Heart left ventricle (tissue), 16 donors: ENCODE data around the gene RUFY4. TPM values are rescaled to one million over a fixed set of nuclear protein-coding genes. Genes with fewer than 3 reads are reported as not detected.

Source experiments
- ATAC-seq, 4 donors: fragments of 200-7000 bp; cut with Tn5 transposase; one replicate each; pipeline ENCODE4 v1.9.1; 2020 to 2022; ENCODE audit warnings: moderate library complexity in 4 of 4, mild to moderate bottlenecking in 3 of 4, moderate number of reproducible peaks in 1 of 4
- DNase-seq, 5 donors: peaks; one replicate each; pipeline ENCODE4 v3.0.0-alpha.2; 2020
- H3K27ac ChIP-seq, 12 donors: fragments of 200-600 bp; sonication (generic) in 4 of 12; one replicate each; pipeline versions ENCODE4 v1.5.0 to v1.8.0; 2016 to 2022; ENCODE audit warnings: mild to moderate bottlenecking in 2 of 12
- H3K27me3 ChIP-seq, 9 donors: fragments of 200-600 bp; sonication (generic) in 2 of 9; one replicate each; pipeline versions ENCODE4 v1.5.1 to v1.8.0; 2016 to 2022; ENCODE audit warnings: mild to moderate bottlenecking in 3 of 9
- H3K36me3 ChIP-seq, 9 donors: fragments of 200-600 bp; sonication (generic) in 2 of 9; one replicate each; pipeline versions ENCODE4 v1.5.0 to v1.8.0; 2018 to 2022; ENCODE audit warnings: mild to moderate bottlenecking in 2 of 9
- H3K4me1 ChIP-seq, 12 donors: fragments of 200-600 bp; sonication (generic) in 4 of 12; one replicate each; pipeline versions ENCODE4 v1.5.0 to v1.8.0; 2016 to 2022; ENCODE audit warnings: mild to moderate bottlenecking in 3 of 12
- H3K4me3 ChIP-seq, 12 donors: fragments of 200-600 bp; sonication (generic) in 4 of 12; one replicate each; pipeline versions ENCODE4 v1.5.0 to v1.8.0; 2017 to 2022; ENCODE audit warnings: mild to moderate bottlenecking in 9 of 12, moderate library complexity in 4 of 12
- H3K9me3 ChIP-seq, 12 donors: fragments of 200-600 bp; sonication (generic) in 4 of 12; one replicate each; pipeline versions ENCODE4 v1.5.0 to v1.8.0; 2016 to 2022; ENCODE audit warnings: mild to moderate bottlenecking in 1 of 12
- POLR2A ChIP-seq, 2 donors: fragments of 450-650 bp; IDR thresholded peaks; one replicate each; pipeline ENCODE4 v1.6.1; 2017; ENCODE audit warnings: antibody characterized with exemption in 2 of 2, mild to moderate bottlenecking in 2 of 2, moderate library complexity in 2 of 2
- WGBS, 4 donors: extraction: QIAGEN DNeasy Blood & Tissue Kit in 2 of 4; methylation state at CpG; one replicate each; pipeline versions ENCODE4 v1.1.5 to v1.1.7; 2013 to 2018; 5-methylcytosine and 5-hydroxymethylcytosine counted together
- intact Hi-C, 10 donors: fragments of 100-400 bp; cut with DNase I; formaldehyde crosslinking; loops; one replicate each; pipeline versions ENCODE4 v1.11.1 to v1.14.2; 2022
- polyA plus RNA-seq, 2 donors: library from polyadenylated mRNA; stranded (reverse); fragments of 200-250 nt; gene quantifications; one replicate each; pipeline ENCODE4 v1.2.3, GENCODE V29; 2013
- total RNA-seq, 9 donors: library from RNA; depleted of rRNA in 2 of 9; stranded (reverse); fragments of >200 nt in 2 of 9; fragmentation: NEBNext Ultra II Directional in 3 of 9; extraction: Animal tissue kit (Norgen Biotek cat#: 25700) in 3 of 9; gene quantifications; one replicate each; pipeline versions ENCODE4 v1.1.0 to v1.2.4, GENCODE V29; 2016 to 2023
- TF ChIP-seq, protein P1 (sequence below), 12 donors: fragments of 200-600 bp; sonication (generic) in 4 of 12; IDR thresholded peaks; one replicate each; pipeline versions ENCODE4 v1.5.0 to v1.8.0; 2018 to 2022; ENCODE audit warnings: antibody characterized with exemption in 12 of 12, mild to moderate bottlenecking in 5 of 12
- donor health status: ischemic (EF 13 %, LVEDD 7.1; RV severe dilation, severe dysfunction).
- donor health status: healthy with polysubstance abuse.
- donor health status: DM: no; HTN: yes; CAD: no.
- donor health status: DM: no; HTN: no; CAD: no.
- donor health status: ischemic (EF 25% LVEDD 6.9; RV normal size, moderate dysfunction).
- donor health status: ischemic (EF 25% LVEDD 5.7; RV mildly dilated, moderate dysfunction).
- donor health status: healthy.
- donor health status: DM: yes; HTN: yes; CAD: no.
- donor health status: ischemic (EF 35%, LVEDD 5.7; RV mildly dilated, moderate dysfunction).
- donor health status: nonischemic (EF 11% LVEDD 7.7; RV severe dilation, severe dysfunction).
- donor health status: DM: yes; HTN: yes; CAD: no.
- donor health status: PGD.
- donor health status: ischemic (EF 29% LVEDD 5.4; RV normal size, mild dysfunction).
- donor health status: nonischemic (EF 23%, LVEDD 6.1; RV moderate dilation, normal function).

The RUFY4 gene
- total and polyA plus RNA-seq, 11 donors: 0.11 to 1.0 (median 0.14) TPM; not detected in 8

DNA sequence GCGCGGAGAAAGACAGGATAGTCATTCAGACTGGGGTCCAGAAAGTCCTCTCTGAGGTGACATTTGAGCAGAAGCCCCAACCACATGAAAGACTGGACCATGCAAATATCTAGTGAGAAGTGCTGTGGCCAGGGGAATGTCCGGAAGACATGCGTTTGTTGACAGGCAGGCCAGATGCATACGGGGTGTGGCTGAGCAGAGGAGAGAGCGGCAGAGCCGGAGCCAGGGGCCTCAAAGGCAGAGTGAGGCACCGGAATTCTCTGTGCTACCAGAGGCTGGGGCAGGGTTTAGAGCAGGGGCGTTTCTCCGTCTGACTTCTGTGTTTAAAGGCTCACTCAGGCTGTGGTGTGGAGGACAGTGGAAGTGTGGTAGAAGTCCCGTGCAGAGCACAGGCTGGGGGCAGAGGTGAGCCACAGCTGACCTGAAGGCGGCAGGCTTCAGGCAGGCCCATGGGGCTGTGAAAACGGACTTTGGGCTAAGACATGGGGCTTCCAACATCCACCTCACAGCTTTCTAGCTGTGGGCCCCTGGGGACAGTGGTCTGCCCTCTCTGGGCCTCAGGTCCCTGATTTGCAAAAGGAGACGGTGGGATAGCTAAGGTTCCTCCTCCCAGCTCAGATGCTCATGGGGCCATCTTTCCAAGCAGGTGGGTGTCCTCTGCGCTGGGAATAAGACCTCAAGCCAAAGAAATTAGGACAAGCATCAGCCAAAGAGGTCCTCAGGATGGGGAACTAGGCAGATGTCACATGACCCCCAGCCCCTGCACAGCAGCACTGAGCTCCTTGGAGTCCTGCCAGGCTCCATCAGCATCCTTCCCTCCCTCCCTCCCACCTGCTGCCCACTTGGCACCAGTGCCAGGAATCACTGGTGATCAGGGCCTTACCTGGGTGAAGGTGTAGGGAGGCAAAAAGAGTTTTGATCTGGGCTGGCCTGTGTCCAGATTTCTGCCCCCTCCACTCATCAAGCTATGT is 11.2 kb downstream of the RUFY4 start:
- Histone ChIP-seq H3K4me1 (no peaks in the 10 kb centered on the region), H3K9me3 (no peaks in the 10 kb centered on the region), H3K27me3 (peaks cover 0 to 3% (median 0%) of the 10 kb centered on the region in 9 donors), H3K27ac (no peak overlapping the region), H3K4me3 (no peak overlapping the region), H3K36me3 (no peaks in the 10 kb centered on the region)
- DNase-seq (no peak), ATAC-seq (no peak)
- 63 to 80% (median 69%) methylated on average over 14 to 15 of the region's 15 CpGs for WGBS, 4 donors
- intact Hi-C loops: no loop called here
- TF ChIP-seq POLR2A (IDR thresholded peaks at IDR 0.05): no peak
- TF ChIP-seq, protein P1, sequence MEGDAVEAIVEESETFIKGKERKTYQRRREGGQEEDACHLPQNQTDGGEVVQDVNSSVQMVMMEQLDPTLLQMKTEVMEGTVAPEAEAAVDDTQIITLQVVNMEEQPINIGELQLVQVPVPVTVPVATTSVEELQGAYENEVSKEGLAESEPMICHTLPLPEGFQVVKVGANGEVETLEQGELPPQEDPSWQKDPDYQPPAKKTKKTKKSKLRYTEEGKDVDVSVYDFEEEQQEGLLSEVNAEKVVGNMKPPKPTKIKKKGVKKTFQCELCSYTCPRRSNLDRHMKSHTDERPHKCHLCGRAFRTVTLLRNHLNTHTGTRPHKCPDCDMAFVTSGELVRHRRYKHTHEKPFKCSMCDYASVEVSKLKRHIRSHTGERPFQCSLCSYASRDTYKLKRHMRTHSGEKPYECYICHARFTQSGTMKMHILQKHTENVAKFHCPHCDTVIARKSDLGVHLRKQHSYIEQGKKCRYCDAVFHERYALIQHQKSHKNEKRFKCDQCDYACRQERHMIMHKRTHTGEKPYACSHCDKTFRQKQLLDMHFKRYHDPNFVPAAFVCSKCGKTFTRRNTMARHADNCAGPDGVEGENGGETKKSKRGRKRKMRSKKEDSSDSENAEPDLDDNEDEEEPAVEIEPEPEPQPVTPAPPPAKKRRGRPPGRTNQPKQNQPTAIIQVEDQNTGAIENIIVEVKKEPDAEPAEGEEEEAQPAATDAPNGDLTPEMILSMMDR (IDR thresholded peaks at IDR 0.05): no peak

DNA sequence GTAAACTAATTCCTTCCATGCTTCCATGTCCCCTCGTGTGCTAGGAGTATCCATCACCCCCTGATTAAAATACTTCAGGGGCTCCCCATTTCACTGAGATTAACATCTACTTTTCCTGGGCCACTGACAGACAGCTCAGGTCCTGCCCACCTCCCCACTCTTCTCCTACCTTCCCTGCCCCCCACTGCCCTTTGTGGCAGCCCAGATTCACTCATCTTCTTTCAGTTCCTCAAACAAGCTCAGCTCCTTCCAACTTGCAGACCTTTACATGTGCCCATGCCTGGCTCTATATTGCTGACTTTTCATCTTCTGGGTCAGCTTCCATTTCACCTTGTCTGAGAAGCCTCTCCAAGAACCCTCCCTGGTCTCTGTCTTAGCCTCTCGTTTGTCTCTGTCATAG is 12.0 kb downstream of the RUFY4 start:
- WGBS, 4 donors: 82 to 88% (median 85%) methylated on average over 2 of the region's 2 CpGs
- Histone ChIP-seq H3K9me3 (peaks cover 0 to 8% (median 0%) of the 10 kb centered on the region in 12 donors), H3K4me3 (no peak overlapping the region), H3K27me3 (peaks cover 0 to 3% (median 0%) of the 10 kb centered on the region in 9 donors), H3K4me1 (no peaks in the 10 kb centered on the region), H3K27ac (no peak overlapping the region), H3K36me3 (no peaks in the 10 kb centered on the region)
- DNase-seq (no peak), ATAC-seq (no peak)
- no peak for TF ChIP-seq POLR2A (IDR thresholded peaks at IDR 0.05)
- TF ChIP-seq, protein P1 (IDR thresholded peaks at IDR 0.05): no peak
- intact Hi-C loops: no loop called here

DNA sequence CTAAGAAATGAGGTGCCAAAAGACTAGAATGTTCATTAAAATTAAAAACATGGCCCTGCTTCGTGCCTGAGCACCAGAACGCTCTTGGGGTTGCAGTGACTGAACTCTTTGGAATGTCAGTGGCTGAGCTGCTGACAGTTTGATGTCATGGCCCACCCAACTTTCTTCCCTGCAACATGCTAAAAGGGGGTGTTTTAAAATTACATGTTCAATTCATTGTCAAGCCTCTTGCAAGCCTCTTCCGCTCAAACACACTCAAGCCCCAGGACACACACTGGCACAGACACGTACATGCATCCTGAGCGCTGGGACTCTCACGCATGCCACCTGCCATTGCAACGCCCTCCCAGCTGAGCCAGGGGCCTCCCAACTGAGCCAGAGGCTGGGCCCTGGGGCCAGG is 12.6 kb downstream of the RUFY4 start:
- TF ChIP-seq, protein P1 (IDR thresholded peaks at IDR 0.05): no peak
- TF ChIP-seq POLR2A (IDR thresholded peaks at IDR 0.05): no peak
- H3K27ac ChIP-seq: no peak overlapping the region
- ATAC-seq (no peak), DNase-seq (no peak)
- intact Hi-C loops: no loop called here
- H3K4me3 ChIP-seq: no peak overlapping the region
- WGBS, 4 donors: 78 to 87% (median 80%) methylated on average over 7 of the region's 7 CpGs
- H3K27me3 ChIP-seq: peaks cover 0 to 3% (median 0%) of the 10 kb centered on the region in 9 donors
- peaks cover 0 to 14% (median 5%) of the 10 kb centered on the region in 12 donors for H3K9me3 ChIP-seq
- H3K36me3 ChIP-seq: no peaks in the 10 kb centered on the region
- H3K4me1 ChIP-seq: no peaks in the 10 kb centered on the region

DNA sequence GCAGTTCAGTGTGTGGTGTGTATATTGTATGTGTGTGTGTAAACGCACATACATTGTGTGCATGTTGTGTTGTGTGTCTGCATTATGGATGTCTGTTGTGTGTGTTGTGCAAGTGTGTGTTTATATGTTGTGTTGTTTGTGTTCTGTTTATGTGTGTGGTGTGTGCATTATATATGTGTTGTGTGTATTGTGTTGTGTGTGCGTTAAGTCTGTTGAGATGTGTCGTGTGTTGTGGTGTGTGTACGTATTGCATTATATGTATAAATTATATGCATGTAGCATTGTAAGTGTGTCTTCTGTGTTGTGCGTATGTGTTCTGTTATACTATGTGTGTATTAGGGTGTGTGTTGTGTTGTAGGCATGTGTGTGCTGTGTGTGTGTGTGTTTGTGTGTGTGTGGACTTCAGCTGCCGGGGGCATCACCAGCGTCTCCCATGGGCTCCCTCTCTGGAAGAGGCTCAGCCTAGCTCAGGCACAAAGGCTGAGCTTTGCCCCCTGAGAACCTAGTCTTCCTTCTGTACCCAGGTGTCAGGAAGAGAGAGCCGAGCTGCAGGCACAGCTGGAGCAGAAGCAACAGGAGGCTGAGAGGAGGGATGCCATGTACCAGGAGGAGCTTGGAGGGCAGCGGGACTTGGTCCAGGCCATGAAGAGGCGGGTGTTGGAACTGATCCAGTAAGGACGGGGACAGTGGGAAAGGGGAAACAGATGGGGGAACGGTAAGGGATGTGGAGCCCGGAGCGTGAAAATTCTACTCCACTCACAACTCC is 13.7 kb downstream of the RUFY4 start:
- TF ChIP-seq, protein P1 (IDR thresholded peaks at IDR 0.05): no peak
- TF ChIP-seq POLR2A (IDR thresholded peaks at IDR 0.05): no peak
- WGBS, 4 donors: 64 to 70% (median 68%) methylated on average over 13 to 14 of the region's 14 CpGs
- no peak overlapping the region for H3K4me3 ChIP-seq
- H3K4me1 ChIP-seq: no peaks in the 10 kb centered on the region
- H3K27ac ChIP-seq: no peak overlapping the region
- H3K9me3 ChIP-seq: peaks cover 0 to 24% (median 7%) of the 10 kb centered on the region in 12 donors
- H3K27me3 ChIP-seq: peaks cover 0 to 3% (median 0%) of the 10 kb centered on the region in 9 donors
- intact Hi-C loops: no loop called here
- H3K36me3 ChIP-seq: no peaks in the 10 kb centered on the region
- DNase-seq (no peak), ATAC-seq (no peak)
